ENCODE results near the gene RBMS1.

- TF ChIP-seq CTCF (IDR thresholded peaks at IDR 0.05; ENCODE audit: insufficient read depth, low read length), result no peak
- TF ChIP-seq REST (IDR thresholded peaks at IDR 0.05; ENCODE audit: insufficient replicate concordance, low read depth), result no peak
- no peak for TF ChIP-seq POLR2AphosphoS5 (IDR thresholded peaks at IDR 0.05; ENCODE audit: low read depth)
- no peak for TF ChIP-seq GABPA (IDR thresholded peaks at IDR 0.05; ENCODE audit: low read depth)
Observed at GRCh38 chr2:160408959-160409291, 84.7 kb downstream of the RBMS1 start.

All from HL-60 (cell line).